Suprapubic skin (tissue), 4 donors: ENCODE measurements around the gene WFIKKN1. TPM values are rescaled to one million over a fixed set of nuclear protein-coding genes. Genes with fewer than 3 reads are reported as not detected.

Source experiments
- DNase-seq, 2 donors: peaks; one replicate each; pipeline ENCODE4 v3.0.0-alpha.2; 2019; ENCODE audit warnings: low spot score in 2 of 2
- H3K27ac ChIP-seq: fragments of 200-600 bp; sonication (generic); one replicate; pipeline ENCODE4 v1.5.1; 2019
- H3K27me3 ChIP-seq: fragments of 200-600 bp; sonication (generic); one replicate; pipeline ENCODE4 v1.5.1; 2019
- H3K36me3 ChIP-seq: fragments of 200-600 bp; sonication (generic); one replicate; pipeline ENCODE4 v1.5.1; 2019
- H3K4me1 ChIP-seq: fragments of 200-600 bp; sonication (generic); one replicate; pipeline ENCODE4 v1.5.1; 2019
- H3K4me3 ChIP-seq: fragments of 200-600 bp; sonication (generic); one replicate; pipeline ENCODE4 v1.5.1; 2019; ENCODE audit warnings: mild to moderate bottlenecking
- H3K9me3 ChIP-seq: fragments of 200-600 bp; sonication (generic); one replicate; pipeline ENCODE4 v1.5.1; 2019
- CTCF ChIP-seq, 2 donors: fragments of 200-600 bp in 1 of 2; fragments of 450-650 bp in 1 of 2; sonication (generic) in 1 of 2; IDR thresholded peaks; one replicate each; pipeline ENCODE4 v1.5.1; 2016 to 2019; ENCODE audit warnings: antibody characterized with exemption in 2 of 2, mild to moderate bottlenecking in 1 of 2, moderate library complexity in 1 of 2
- EP300 ChIP-seq: sonication (generic); formaldehyde crosslinking; IDR thresholded peaks from one replicate; pipeline ENCODE4 v1.6.1; 2017; ENCODE audit warnings: antibody characterized with exemption
- POLR2A ChIP-seq, 2 donors: fragments of 450-650 bp; IDR thresholded peaks; one replicate each; pipeline ENCODE4 v1.6.1; 2017; ENCODE audit warnings: antibody characterized with exemption in 2 of 2, mild to moderate bottlenecking in 2 of 2, moderate library complexity in 2 of 2
- POLR2AphosphoS5 ChIP-seq, 3 donors: sonication (generic); formaldehyde crosslinking; IDR thresholded peaks; one replicate each; pipeline ENCODE4 v1.6.1; 2017; ENCODE audit warnings: antibody characterized with exemption in 3 of 3
- WGBS: methylation state at CpG from one replicate; pipeline ENCODE4 v1.1.5; 2018; 5-methylcytosine and 5-hydroxymethylcytosine counted together
- total RNA-seq, 4 donors: library from RNA; depleted of rRNA; stranded (reverse); fragments of >200 nt; gene quantifications; one replicate each; pipeline ENCODE4 v1.1.0, GENCODE V29; 2016

WFIKKN1 gene
- total RNA-seq, 4 donors from 2014 or later, result 1.2 to 12.6 (median 4.6) TPM

GRCh38 chr16:638836-639235 lies 8.1 kb downstream of the WFIKKN1 start:
- no peak for TF ChIP-seq POLR2A (IDR thresholded peaks at IDR 0.05)
- no peak for TF ChIP-seq CTCF (IDR thresholded peaks at IDR 0.05)
- no peak for TF ChIP-seq EP300
- no peak for TF ChIP-seq POLR2AphosphoS5 (IDR thresholded peaks at IDR 0.05)
- Histone ChIP-seq H3K27ac (no peak overlapping the region), H3K9me3 (no peaks in the 10 kb centered on the region), H3K4me3 (no peak overlapping the region), H3K4me1 (peaks cover 43% of the 10 kb centered on the region), H3K27me3 (no peaks in the 10 kb centered on the region), H3K36me3 (peaks cover 8% of the 10 kb centered on the region)
- 54% methylated on average over 6 of the region's 9 CpGs for WGBS
- DNase-seq, result no peak

- no peak for TF ChIP-seq EP300
- no peak for TF ChIP-seq POLR2A (IDR thresholded peaks at IDR 0.05)
- no peak for TF ChIP-seq POLR2AphosphoS5 (IDR thresholded peaks at IDR 0.05)
- no peak for TF ChIP-seq CTCF (IDR thresholded peaks at IDR 0.05)
- DNase-seq, result no peak
- no peak overlapping the region for H3K27ac ChIP-seq
- peaks cover 35% of the 10 kb centered on the region for H3K4me1 ChIP-seq
- no peaks in the 10 kb centered on the region for H3K36me3 ChIP-seq
- H3K4me3 ChIP-seq, result peak overlapping the region; percentile 89
- H3K9me3 ChIP-seq, result no peaks in the 10 kb centered on the region
- no peaks in the 10 kb centered on the region for H3K27me3 ChIP-seq
- WGBS, result 80% methylated on average over 2 of the region's 5 CpGs
These were observed 9.8 kb downstream of the WFIKKN1 start for GRCh38 chr16:640614-641013.

- Histone ChIP-seq H3K4me1 (peaks cover 39% of the 10 kb centered on the region), H3K27ac (peak within 1 kb of the TSS; percentile 84), H3K36me3 (no peaks in the 10 kb centered on the region), H3K4me3 (peak within 1 kb of the TSS; percentile 89), H3K27me3 (no peaks in the 10 kb centered on the region), H3K9me3 (no peaks in the 10 kb centered on the region)
- no CpG with 5 or more reads among the region's 81 CpGs for WGBS
- no peak for TF ChIP-seq EP300
- TF ChIP-seq POLR2A (IDR thresholded peaks at IDR 0.05), result peak in 1 of 2 donors; percentile 2
- no peak for DNase-seq
These were observed 10.8 kb downstream of the WFIKKN1 start, which contains the start of gene MCRIP2 for GRCh38 chr16:641326-642188. Gene MCRIP2, plus strand, starts transcription at chr16:641828. Its CDS starts 164 bp downstream, at chr16:641992.

GRCh38 chr16:642189-643049 lies 11.6 kb downstream of the WFIKKN1 start:
- no peak for DNase-seq
- peak overlapping the region; percentile 84 for H3K27ac ChIP-seq
- H3K27me3 ChIP-seq, result no peaks in the 10 kb centered on the region
- TF ChIP-seq POLR2AphosphoS5 (IDR thresholded peaks at IDR 0.05) (no peak), POLR2A (IDR thresholded peaks at IDR 0.05) (no peak), CTCF (IDR thresholded peaks at IDR 0.05) (no peak), EP300 (no peak)
- no peaks in the 10 kb centered on the region for H3K36me3 ChIP-seq
- no peaks in the 10 kb centered on the region for H3K9me3 ChIP-seq
- H3K4me1 ChIP-seq, result peaks cover 45% of the 10 kb centered on the region
- 65% methylated on average over 5 of the region's 72 CpGs for WGBS
- H3K4me3 ChIP-seq, result peak overlapping the region; percentile 89

GRCh38 chr16:643050-643368 lies 12.2 kb downstream of the WFIKKN1 start:
- DNase-seq, result no peak
- no peak for TF ChIP-seq EP300
- no peak for TF ChIP-seq POLR2A (IDR thresholded peaks at IDR 0.05)
- no peak for TF ChIP-seq POLR2AphosphoS5 (IDR thresholded peaks at IDR 0.05)
- no peak for TF ChIP-seq CTCF (IDR thresholded peaks at IDR 0.05)
- Histone ChIP-seq H3K27ac (peak overlapping the region; percentile 84), H3K4me3 (peak overlapping the region; percentile 89), H3K4me1 (peaks cover 48% of the 10 kb centered on the region), H3K36me3 (no peaks in the 10 kb centered on the region), H3K27me3 (no peaks in the 10 kb centered on the region), H3K9me3 (no peaks in the 10 kb centered on the region)
- WGBS, result 70% methylated on average over 2 of the region's 13 CpGs
